ENCODE measurements around the gene ODF2L. TPM values are rescaled to one million over a fixed set of nuclear protein-coding genes. Genes with fewer than 3 reads are reported as not detected.

The ODF2L gene
- total RNA-seq, 2 experiments from 2014 or later: 68.1 to 71.2 TPM

DNA sequence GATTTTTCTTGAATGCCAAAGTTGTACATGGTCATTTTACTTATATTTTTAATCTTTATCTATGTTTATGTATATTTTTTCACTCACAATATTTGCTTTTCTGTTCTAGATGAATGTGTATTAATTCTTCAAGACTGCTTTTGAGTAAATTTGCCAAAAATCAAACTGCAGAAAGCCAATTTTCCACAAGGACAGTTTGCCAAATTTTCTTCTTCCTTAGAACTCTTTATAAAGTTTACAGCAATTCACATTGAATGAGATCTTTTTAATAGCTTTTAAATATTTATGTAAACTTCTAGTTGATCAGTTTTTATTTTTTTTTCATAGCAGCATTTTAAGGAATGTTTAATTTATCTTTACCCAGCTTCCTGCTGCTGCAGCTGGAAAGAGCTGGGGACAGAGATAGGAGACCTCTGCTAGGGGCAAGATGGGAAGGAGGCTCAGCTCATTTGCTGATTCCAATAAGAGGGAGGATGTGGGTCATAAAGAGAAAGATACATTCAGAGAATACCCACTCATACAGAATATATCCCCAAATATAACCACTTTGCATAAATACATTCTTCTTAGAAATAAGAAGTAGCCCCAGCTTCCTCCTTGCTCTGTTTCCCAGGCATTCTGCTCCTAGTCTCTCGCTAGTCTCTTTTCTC is 93.0 kb downstream of the ODF2L start:
- H3K36me3 ChIP-seq (ENCODE audit: insufficient read depth, low read length): no peaks in the 10 kb centered on the region
- Mint-ChIP-seq H3K4me3 (no peak overlapping the region), H3K27me3 (no peaks in the 10 kb centered on the region), H3K9me3 (peaks cover 17% of the 10 kb centered on the region), H3K27ac (no peak overlapping the region), H3K36me3 (ENCODE audit: low read depth) (no peaks in the 10 kb centered on the region), H3K4me1 (ENCODE audit: low read depth) (no peaks in the 10 kb centered on the region)
- no peak overlapping the region for H3K4me3 ChIP-seq (ENCODE audit: low read length)
- TF ChIP-seq, protein P1, sequence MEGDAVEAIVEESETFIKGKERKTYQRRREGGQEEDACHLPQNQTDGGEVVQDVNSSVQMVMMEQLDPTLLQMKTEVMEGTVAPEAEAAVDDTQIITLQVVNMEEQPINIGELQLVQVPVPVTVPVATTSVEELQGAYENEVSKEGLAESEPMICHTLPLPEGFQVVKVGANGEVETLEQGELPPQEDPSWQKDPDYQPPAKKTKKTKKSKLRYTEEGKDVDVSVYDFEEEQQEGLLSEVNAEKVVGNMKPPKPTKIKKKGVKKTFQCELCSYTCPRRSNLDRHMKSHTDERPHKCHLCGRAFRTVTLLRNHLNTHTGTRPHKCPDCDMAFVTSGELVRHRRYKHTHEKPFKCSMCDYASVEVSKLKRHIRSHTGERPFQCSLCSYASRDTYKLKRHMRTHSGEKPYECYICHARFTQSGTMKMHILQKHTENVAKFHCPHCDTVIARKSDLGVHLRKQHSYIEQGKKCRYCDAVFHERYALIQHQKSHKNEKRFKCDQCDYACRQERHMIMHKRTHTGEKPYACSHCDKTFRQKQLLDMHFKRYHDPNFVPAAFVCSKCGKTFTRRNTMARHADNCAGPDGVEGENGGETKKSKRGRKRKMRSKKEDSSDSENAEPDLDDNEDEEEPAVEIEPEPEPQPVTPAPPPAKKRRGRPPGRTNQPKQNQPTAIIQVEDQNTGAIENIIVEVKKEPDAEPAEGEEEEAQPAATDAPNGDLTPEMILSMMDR (IDR thresholded peaks at IDR 0.05): no peak
- CTCF ChIA-PET: interaction anchor here (0.8 kb wide), 1 partner anchor 9 kb away, joined by 3 read pairs; no protein-coding TSS in a partner anchor
- H3K27ac ChIP-seq (ENCODE audit: low read depth in 1 of 2, low read length in 2 of 2): no peak overlapping the region
- DNase-seq (no peak), ATAC-seq (ENCODE audit: poor library complexity) (no peak)
- intact Hi-C loops (cut with DNase I, micrococcal nuclease): no loop called here
- no peaks in the 10 kb centered on the region for H3K9me3 ChIP-seq (ENCODE audit: control insufficient read depth in 1 of 2, insufficient read depth in 1 of 2, low read length in 2 of 2)
- POLR2A ChIA-PET: no interaction called here
- no peaks in the 10 kb centered on the region for H3K4me1 ChIP-seq (ENCODE audit: insufficient read depth, low read length)
- H3K27me3 ChIP-seq (ENCODE audit: control insufficient read depth in 1 of 2, insufficient read depth in 2 of 2, low read length in 2 of 2): no peaks in the 10 kb centered on the region

Small RNA genes within 50 kb of the gene (microRNA-seq; reads per million reads assigned to microRNA genes)
- gene MIR7856 (ENCODE audit: borderline microRNAs expressed, borderline replicate concordance): not detected

Other genes with a start within 250 kb of the ODF2L start
- gene COL24A1, start 239.6 kb downstream of the ODF2L start, total RNA-seq: under 1 TPM in 1 of 2 experiments, not detected in 1; 0.25 TPM
- not detected for gene CLCA2, start 27.8 kb upstream of the ODF2L start, total RNA-seq
- gene CLCA1, start 72.6 kb upstream of the ODF2L start, total RNA-seq: not detected
- gene CLCA4, start 150.8 kb upstream of the ODF2L start, total RNA-seq: not detected

All from CD4-positive, alpha-beta T cell (primary cell).